Sciatic nerve (tissue), 2 donors: ENCODE measurements around the gene TNFAIP8. TPM values are rescaled to one million over a fixed set of nuclear protein-coding genes. Genes with fewer than 3 reads are reported as not detected.

Experiments
- ATAC-seq: fragments of 200-7000 bp; cut with Tn5 transposase; one replicate; pipeline ENCODE4 v1.9.1; 2020; ENCODE audit warnings: mild to moderate bottlenecking, moderate library complexity
- DNase-seq: peaks from one replicate; pipeline ENCODE4 v3.0.0-alpha.2; 2020; ENCODE audit warnings: low spot score
- intact Hi-C: fragments of 100-400 bp; cut with DNase I; formaldehyde crosslinking; loops from one replicate; pipeline ENCODE4 v1.14.2; 2022
- total RNA-seq: library from RNA; stranded (reverse); fragmentation: NEBNext Ultra II Directional; extraction: Animal tissue kit (Norgen Biotek cat#: 25700); gene quantifications from one replicate; pipeline ENCODE4 v1.2.1, GENCODE V29; 2021
- donor health status: DM: no; HTN: no; CAD: no.
- donor health status: DM: no; HTN: no; CAD: no.

Gene TNFAIP8
- total RNA-seq, 1 donor from 2014 or later = 14.6 TPM

DNA sequence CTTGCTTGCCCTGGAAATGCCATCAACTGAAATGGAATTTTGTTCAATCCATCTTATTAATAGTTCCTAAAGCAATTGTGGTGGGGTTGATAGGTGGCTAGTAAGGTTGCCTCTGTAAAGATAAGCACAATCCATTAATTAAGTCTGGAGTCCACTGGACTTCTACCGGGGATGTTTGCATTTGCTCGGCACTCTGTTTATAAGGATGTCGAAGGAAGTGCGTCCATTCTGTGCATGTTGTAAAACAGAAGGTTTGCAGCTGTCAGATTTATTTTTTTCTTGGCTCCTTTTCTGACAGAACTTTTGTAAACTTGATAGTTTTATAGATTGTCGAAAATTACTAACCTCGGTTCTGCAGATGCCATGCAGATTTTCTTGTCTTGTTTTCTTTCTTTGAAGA, 12.8 kb upstream of the TNFAIP8 start:
- ATAC-seq (no peak), DNase-seq (no peak)
- intact Hi-C loops = no loop called here

DNA sequence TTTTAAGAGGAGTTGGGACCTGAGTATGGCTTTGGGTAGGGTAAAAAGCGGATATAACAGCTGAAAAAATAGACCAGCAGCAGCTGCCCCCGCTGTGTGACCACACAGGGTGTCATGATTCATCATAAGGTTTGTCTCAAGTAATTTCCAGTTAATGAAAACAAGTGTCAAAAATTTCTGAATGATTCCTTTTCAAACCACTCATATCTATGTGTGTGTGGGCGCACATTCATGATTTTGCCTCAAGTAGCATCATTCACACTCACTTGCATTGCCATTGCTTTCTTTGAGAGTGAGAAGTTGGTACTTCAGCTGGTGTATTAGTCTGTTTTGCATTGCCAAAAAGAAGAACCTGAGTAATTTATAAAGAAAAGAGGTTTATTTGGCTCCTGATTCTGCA, 12.1 kb upstream of the TNFAIP8 start:
- no peak for DNase-seq
- intact Hi-C loops = no loop called here
- ATAC-seq = no peak

DNA sequence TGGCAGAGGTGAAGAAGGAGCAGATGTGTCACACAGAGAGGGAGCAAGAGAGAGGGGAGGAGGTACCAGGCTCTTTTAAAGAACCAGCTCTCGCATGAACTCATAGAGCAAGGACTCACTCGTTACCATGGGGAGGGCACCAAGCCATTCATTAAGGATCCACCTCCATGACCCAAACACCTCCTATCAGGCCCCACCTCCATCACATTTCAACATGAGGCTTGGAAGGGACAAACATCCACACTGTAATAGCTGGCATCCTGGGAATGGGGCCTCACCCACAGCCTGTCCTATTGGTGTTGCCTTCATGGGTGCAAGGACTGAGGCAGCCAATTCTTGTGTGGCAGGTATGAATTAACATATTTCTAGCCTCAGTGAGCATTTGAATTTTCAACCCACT, 11.6 kb upstream of the TNFAIP8 start:
- ATAC-seq (no peak), DNase-seq (no peak)
- intact Hi-C loops = no loop called here

DNA sequence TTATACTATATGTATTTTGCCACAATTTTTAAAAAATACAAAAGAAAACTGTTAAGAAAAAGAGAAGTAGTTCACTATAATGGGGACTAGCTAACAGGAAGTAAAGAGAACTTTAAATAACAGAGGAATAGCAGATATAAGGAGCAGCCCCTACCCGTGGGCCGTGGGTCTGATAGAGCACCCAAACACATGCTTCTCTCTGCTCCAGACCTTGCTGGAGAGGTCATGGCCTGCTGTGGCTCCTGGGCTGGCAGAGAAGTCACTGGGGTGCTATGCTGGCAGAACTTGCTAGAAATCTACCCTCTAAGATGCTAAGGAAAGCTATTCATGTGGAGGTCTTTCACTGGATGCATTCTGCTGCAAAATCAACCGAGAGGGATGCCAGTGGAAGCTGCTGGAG, 10.0 kb upstream of the TNFAIP8 start:
- DNase-seq (no peak), ATAC-seq (no peak)
- intact Hi-C loops = no loop called here

DNA sequence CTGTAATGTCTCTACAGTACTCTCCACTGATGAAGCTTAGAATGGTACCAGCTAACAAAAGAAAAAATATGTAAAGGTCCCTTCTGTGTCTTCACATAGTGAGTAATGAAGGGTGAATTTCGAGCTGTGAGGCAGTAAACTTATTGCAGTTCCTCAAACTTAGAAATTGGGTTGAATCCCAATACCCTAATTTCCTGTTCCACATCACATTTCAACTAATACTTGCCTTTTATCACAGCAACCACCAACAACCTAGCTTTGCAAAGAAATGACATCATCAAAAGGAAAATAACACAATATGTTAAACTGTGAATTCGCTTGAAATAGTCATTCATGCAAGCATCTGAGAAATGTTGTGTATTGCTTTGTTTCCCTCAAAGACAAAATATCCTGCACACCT, 9.4 kb upstream of the TNFAIP8 start:
- DNase-seq (no peak), ATAC-seq (no peak)
- intact Hi-C loops = no loop called here

DNA sequence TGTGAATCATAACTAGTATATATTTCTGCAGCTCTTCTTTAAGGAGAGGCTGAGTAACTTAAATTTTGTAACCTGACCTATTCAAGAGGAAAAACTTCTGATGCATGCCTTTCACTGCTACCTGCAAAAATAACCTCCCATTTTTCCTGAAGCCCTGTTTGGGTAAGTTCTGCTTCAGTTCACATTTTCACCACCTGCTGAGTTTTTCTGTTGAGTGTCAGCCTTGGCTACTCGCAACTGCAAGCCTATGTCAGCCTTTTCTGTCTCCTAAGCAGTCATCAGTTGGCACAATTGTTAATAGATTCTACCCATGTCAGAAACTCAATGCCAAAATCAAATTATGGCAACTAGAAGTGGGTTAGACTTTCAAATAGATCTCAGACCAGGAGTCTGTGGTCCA, 8.2 kb upstream of the TNFAIP8 start:
- ATAC-seq = no peak
- intact Hi-C loops = no loop called here

DNA sequence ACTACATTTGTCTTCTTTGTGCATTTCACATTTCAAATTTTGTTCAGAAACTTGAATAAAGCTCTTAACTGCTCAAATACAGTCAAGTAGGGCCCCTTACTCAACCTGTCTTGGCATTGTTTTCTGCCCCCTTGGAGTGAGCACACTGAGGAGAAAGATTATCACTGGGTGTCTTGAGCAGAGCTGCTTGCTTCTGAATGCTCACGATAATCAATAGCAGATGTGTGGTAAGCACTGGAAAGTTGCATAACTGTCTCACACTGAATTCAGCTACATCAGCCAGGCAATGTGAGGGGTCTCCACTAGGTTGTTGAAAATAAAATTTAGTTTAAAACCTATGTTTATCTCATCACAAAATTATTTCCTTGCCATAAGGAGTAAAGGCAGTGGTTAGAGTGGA, 7.8 kb upstream of the TNFAIP8 start:
- no peak for DNase-seq
- intact Hi-C loops = no loop called here
- peak; percentile 92 for ATAC-seq

More for the DNA sequence above, 8.2 kb upstream of the TNFAIP8 start:
- DNase-seq = no peak

DNA sequence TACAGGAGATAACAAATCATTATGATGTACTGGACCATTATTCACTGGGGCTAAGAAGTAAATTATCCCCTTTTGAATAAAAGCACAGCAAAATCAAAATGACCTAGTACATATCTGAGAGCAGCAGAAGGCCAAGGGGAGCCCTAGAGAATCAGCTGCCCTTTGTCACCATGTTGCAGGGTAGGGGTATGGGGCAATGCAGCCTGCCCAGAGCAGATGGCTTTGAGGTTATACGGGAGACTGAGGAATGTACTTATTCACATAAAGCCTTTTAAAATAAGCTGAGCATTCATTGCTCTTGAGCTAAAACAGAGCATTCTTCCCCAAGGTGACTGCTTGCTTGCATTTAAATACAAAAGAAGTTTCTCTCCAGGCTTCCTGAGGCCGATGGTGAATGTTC, 2.6 kb upstream of the TNFAIP8 start:
- DNase-seq (no peak), ATAC-seq (no peak)
- intact Hi-C loops = no loop called here

DNA sequence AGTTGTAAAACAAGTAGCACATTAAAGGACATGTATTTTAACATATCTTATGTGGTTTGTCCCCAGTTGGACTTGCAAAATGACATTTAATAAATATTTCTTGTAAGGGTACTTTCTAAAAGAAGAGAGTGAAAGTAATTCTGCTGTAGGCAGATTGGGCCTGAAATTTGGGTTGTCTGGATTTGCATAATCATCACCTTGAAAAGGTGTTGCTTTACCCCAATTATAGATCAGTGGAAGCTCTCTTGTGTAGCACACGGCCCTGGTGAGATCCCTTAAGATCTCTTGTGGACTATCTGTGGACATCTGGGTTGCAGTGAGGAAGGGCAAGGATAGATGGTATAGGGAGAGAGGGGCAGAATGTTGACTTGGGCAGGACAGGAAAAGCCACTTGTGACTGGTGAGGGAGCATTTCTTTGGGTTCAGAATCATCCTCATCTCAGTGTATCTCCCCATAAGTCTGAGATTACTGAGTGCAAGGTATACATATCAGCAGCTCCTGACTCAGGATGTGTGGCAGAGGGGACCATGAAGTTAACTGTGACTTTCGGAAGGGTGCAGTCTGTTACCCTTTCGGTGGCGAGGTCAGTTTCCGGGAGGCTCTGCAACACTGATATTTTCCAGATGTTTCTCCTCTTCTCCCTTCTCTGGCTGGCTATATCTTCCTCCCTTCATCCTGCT, 2.0 kb upstream of the TNFAIP8 start:
- intact Hi-C loops = no loop called here
- ATAC-seq = no peak
- DNase-seq = no peak

DNA sequence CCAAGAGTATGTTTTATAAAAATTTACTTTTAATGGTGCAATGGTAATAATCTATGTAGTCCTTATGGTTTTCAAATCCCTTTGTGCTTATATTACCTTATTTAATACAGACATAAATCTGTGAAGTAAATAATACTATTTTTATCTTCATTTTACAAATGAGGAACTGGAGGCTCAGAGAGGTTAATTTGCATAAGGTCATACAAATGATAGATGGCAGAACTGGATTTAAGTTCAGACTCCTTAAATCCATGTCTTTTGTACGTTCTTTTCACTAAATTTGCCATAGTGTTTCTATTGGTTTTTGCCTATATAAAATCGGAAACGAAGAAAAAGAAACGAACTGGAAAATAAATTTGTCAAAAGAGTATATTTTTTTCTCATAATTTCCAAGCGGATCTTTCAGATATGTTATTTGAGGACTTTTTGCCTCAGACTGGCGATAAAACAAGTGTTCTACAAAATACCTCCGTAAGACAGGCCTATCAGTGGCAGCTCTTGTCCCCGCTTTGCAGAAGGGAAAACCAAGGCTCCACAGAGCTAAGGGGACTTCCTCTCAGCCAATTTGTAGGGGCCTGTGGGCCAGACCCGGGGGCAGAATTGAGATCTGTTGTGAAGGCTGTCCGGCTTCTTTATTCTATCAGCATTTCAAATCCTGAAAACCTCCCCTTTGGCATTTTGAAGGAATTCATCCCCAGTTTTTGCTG, 1.1 kb upstream of the TNFAIP8 start:
- DNase-seq = no peak
- intact Hi-C loops = no loop called here
- no peak for ATAC-seq

DNA sequence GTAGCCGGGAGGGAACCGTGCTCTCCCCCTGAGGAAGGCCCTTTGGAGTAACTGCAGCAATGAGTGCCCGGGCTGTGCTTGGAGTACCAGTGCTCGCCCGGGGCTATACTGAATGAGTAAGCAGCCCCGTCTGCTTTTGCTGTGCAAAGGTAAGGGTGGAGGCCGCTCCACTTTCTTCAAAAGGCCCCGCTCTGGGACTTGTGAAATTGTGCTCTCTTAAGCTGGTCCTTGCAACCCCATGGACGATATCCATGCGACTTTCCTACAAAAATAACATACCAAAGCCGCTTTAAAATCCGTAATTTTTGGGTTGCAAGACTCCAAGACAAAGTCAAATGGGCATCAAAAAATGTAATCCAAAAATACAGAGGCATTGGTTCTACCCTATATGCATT, 578 bp upstream of the TNFAIP8 start:
- ATAC-seq (no peak), DNase-seq (no peak)
- intact Hi-C loops = no loop called here

DNA sequence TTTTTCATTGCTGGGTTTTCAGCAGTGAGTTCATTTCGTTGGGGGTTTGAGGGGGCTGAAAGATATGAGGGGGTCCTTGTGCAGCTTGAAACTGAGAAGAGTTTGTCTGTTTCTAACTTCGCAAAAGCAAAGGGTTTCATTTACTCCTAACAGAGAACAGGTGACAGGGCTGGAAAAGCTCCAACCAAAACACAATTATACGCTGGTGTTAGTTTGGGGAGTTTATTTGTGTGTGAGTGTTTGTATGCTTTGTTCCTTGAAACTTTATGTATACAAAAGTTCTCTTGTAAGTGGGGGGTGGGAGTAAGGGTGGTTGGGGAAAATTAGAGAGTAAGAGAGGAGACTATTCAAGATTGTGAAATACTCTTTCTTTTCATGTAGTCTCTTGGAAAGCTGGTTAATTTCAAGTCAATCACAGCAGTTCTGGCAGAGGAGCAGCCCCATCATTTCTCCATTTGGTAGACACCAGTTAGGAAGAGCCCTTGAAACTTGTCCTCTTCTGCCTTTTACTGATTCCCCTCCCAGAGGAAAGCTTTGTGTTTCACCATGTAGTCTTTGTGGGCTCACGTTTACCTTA, 881 bp downstream of the TNFAIP8 start:
- DNase-seq = no peak
- intact Hi-C loops = no loop called here
- peak; percentile 42 for ATAC-seq

DNA sequence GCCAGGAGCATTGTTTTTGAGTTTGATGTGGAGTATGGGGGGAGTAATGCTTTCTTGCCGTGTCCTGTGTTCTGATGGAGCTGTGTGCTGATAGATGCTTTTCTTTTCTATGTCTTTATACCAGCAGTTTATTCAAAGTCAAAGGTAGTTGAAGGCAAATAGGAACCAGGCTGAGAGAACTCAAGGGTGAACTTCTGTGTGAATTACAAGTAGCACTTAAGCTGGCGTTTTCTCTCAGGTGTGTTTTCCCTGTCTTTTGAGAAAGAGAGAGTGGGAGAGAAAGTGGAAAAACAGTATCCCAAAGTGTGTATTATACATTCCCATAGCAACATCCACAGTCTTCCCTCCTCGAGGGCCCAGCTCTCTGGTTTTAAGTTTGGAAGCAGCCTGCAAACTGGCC, 1.5 kb downstream of the TNFAIP8 start:
- ATAC-seq (no peak), DNase-seq (no peak)
- intact Hi-C loops = no loop called here

DNA sequence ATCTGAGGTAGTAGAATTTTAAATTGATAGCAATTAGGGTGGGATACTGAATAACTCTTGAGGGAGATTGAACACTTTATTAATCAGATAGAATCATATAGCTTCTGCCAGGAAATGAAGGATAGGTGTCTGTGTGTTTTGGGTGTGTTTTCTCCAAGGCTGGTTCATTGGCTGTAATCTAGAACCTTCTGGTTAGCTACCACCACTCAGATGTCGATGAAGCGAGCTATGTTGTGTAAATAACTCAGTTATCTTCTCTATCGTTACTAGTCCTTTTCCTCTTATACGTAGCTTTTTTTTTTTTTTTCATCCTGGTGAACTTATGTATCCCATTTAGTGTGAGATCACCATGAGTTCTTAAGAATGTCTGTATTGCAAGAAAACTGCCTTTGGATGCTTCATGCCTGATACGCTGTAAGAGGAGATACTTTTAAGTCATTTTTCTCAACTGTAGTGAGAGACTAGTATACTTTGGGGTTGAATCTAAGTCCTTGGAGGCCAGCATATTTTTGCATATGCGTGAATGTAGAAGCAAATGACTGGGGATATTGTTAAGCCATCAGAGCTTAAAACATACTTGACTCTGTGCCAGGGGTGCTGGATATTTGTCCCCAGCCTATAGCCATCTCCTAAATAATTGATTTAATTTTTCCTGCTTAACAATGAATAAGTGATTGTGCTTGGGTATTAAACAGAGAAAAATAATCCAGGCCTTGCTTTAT, 2.1 kb downstream of the TNFAIP8 start:
- DNase-seq (no peak), ATAC-seq (no peak)
- intact Hi-C loops = no loop called here

DNA sequence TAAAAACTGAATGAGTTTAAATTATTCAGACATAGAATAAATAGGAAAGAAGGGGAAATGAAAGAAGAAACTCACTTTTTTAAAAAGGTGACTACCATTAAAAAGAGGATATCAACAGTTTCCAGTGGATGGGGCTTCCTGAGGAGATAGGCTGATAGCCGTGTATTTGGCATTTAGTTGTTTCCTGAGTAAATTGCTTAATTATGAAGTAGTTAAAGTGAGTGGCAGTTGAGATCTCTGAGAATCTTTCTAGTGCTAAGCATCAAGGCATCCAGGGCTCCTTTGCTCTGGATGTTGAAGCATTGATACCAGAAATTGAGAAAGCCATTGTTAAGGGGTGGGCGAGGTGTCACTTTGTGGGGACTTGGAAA, 2.7 kb downstream of the TNFAIP8 start:
- no peak for ATAC-seq
- DNase-seq = no peak
- intact Hi-C loops = no loop called here

DNA sequence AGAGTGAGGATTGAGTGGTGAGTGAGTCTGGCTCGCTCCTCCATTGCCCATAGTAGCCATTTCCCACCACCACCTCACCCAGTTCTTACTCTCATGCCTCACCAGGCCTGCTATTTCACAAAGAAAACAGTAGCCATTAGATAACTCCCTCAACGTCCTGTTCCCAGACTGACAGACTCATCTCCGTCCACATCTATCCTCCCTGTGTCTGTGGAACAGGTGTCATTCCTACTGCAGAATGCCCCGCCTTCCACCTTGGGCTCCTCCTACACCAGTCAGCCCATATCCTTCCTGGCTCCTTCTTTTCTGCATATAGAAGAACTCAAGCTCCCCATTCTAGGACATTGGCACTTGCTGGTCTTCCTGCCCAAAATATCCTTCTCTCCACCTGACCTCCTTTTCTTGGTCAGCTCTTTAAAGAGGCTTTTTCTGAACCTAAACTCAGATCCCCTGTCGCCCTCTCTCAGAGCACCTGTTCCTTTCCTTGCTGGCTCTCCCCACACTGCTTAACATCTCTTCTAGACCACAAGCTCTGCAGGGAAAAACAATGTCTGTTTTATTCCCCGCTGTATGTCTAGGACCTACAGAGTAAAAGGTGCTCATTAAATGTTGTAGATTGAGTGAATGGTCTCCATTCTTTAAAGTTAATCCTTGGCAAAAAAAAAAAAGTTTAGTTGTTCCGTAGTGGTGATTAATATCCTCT, 3.2 kb downstream of the TNFAIP8 start:
- no peak for ATAC-seq
- DNase-seq = no peak
- intact Hi-C loops = no loop called here

DNA sequence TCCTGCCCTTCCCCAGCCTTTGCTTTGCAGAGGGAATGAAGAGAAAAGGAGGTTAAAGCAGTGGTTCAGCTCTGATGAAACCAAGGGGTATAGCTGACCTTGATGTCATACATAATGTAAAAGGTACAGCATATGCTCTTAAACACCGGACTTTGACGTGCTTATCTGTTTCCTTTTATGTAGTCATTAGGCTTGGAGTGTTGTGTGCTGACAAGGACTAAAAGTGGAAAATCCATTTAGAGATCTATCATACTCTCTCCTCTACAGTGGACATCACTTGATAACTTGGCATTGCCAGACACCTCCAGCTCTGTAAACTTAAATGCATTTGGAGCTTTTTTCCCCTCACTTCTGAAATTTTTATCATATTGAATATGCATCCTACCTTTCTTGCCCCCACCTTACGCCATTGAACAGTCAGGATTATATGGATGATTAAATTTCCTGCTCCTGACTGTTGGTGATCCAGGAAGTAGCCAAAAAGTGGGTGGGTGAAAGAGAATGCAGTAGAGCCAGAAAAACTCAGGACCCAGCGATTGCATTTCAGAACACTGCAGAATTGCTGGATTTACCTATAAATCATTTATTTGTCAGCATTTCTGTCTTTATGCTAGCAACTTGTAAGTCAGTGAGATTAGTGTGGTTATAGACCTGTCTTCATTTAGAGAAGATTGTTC, 4.1 kb downstream of the TNFAIP8 start:
- DNase-seq = no peak
- ATAC-seq = no peak
- intact Hi-C loops = no loop called here

DNA sequence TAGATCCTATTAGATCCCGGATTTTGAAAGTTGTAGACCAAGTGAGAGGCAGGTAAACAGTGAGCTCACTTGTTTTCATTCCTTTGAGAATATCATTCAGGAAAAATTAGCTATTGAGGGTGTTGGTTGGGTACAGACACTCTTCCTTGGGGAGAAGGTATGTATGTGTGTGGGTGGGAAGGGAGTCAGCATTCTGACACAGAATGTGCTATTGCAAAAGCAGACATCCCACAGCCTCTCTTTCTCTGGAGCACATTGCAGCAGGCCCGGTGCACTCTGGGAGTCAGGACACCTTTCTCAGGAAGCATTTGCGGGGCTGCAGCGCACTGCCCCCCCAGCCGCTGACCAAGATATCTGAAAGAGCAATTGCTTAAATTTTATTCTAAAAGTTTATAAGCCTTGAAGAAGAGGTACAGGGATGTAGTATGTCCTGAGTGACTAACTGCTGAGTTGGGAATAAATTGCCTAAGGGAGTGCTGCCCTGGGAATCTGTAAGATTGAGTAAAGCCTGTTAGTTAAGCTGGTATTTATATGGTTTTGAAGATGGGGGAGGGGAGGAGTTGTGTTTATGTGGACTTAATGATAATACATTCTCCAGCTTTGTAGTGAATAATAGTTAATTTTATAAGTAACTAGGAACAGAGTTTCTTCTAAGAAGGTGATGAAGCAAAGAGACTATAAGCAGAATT, 5.2 kb downstream of the TNFAIP8 start:
- ATAC-seq (no peak), DNase-seq (no peak)
- intact Hi-C loops = no loop called here
